Tibial artery (tissue), 4 donors: Measurements from ENCODE around the gene CLIC1.

Source experiments
- DNase-seq, 2 donors: peaks; one replicate each; pipeline ENCODE4 v3.0.0-alpha.2; 2019
- H3K27ac ChIP-seq, 2 donors: fragments of 200-600 bp; sonication (generic) in 1 of 2; 1 replicate in 1 of 2; 2 replicates in 1 of 2; pipeline ENCODE4 v1.5.1; 2018 to 2019; ENCODE audit warnings: mild to moderate bottlenecking in 1 of 2
- H3K27me3 ChIP-seq, 2 donors: fragments of 200-600 bp; sonication (generic) in 1 of 2; one replicate each; pipeline versions ENCODE4 v1.5.1 to v1.6.0; 2016 to 2019
- H3K36me3 ChIP-seq, 3 donors: fragments of 200-600 bp; sonication (generic) in 2 of 3; one replicate each; pipeline ENCODE4 v1.5.1; 2016 to 2019; ENCODE audit warnings: mild to moderate bottlenecking in 2 of 3
- H3K4me1 ChIP-seq, 4 donors: fragments of 200-600 bp; sonication (generic) in 2 of 4; 1 replicate in 3 of 4; 2 replicates in 1 of 4; pipeline ENCODE4 v1.5.1; 2016 to 2019
- H3K4me3 ChIP-seq, 2 donors: fragments of 200-600 bp; sonication (generic) in 1 of 2; 1 replicate in 1 of 2; 2 replicates in 1 of 2; pipeline ENCODE4 v1.5.1; 2018 to 2019; ENCODE audit warnings: mild to moderate bottlenecking in 2 of 2
- H3K9me3 ChIP-seq, 3 donors: fragments of 200-600 bp; sonication (generic) in 1 of 3; one replicate each; pipeline ENCODE4 v1.5.1; 2016 to 2019
- intact Hi-C: fragments of 100-400 bp; cut with DNase I; formaldehyde crosslinking; loops from one replicate; pipeline ENCODE4 v1.15.0; 2023; ENCODE audit warnings: low total_unique reads
- TF ChIP-seq, protein P1 (sequence below), 2 experiments: fragments of 200-600 bp in 1 of 2; fragments of 450-650 bp in 1 of 2; IDR thresholded peaks; one replicate each; pipeline ENCODE4 v1.5.1; 2017 to 2019; ENCODE audit warnings: antibody characterized with exemption in 2 of 2, mild to moderate bottlenecking in 1 of 2, moderate library complexity in 1 of 2

CLIC1 gene

GRCh38 chr6:31730631-31731086, 5.7 kb downstream of the CLIC1 start:
- no peak for DNase-seq
- H3K4me1 ChIP-seq: peaks cover 0 to 48% (median 36%) of the 10 kb centered on the region in 4 donors
- peak overlapping the region; percentile 69 to 78 for H3K4me3 ChIP-seq
- H3K36me3 ChIP-seq: peaks cover 58 to 66% (median 58%) of the 10 kb centered on the region in 3 donors
- peak overlapping the region; percentile 88 to 94 for H3K27ac ChIP-seq
- H3K27me3 ChIP-seq: no peaks in the 10 kb centered on the region
- H3K9me3 ChIP-seq: no peaks in the 10 kb centered on the region
- intact Hi-C loops: no loop called here
- TF ChIP-seq, protein P1, sequence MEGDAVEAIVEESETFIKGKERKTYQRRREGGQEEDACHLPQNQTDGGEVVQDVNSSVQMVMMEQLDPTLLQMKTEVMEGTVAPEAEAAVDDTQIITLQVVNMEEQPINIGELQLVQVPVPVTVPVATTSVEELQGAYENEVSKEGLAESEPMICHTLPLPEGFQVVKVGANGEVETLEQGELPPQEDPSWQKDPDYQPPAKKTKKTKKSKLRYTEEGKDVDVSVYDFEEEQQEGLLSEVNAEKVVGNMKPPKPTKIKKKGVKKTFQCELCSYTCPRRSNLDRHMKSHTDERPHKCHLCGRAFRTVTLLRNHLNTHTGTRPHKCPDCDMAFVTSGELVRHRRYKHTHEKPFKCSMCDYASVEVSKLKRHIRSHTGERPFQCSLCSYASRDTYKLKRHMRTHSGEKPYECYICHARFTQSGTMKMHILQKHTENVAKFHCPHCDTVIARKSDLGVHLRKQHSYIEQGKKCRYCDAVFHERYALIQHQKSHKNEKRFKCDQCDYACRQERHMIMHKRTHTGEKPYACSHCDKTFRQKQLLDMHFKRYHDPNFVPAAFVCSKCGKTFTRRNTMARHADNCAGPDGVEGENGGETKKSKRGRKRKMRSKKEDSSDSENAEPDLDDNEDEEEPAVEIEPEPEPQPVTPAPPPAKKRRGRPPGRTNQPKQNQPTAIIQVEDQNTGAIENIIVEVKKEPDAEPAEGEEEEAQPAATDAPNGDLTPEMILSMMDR (IDR thresholded peaks at IDR 0.05): no peak

DNA sequence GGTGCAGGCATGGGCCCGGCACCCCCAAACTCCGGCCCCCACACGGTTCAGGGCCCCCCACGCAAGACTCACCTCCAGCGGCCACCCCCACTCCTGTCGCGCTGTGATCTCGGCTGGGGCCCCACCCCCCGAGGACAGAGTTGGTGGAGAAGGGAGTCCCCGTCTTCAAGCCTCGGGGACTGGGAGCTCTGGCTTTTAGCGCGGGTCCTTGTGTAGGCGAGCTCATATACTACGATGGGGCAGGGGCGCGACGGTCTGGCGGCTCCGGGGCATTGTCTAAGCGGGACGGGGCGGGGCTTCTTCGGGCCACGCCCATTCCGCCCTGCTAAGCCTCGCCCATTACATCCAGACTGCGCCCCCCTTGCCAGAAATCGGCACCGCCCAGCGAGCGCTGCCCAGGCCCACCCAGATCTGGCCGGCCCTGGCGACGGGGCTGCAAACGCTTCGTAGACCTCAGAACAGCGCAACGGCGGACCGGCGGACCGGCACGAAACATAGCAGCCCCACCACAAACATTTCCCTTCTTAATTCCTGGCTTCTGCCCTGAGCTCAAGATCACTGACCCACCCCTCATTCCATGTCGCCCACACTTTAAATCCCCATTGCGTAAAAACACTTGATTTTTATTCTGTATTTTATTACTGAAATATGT, 6.2 kb downstream of the CLIC1 start:
- DNase-seq: peak; percentile 92 to 95
- Histone ChIP-seq H3K27ac (peak overlapping the region; percentile 88 to 94), H3K9me3 (no peaks in the 10 kb centered on the region), H3K4me1 (peaks cover 0 to 48% (median 36%) of the 10 kb centered on the region in 4 donors), H3K27me3 (no peaks in the 10 kb centered on the region), H3K36me3 (peaks cover 58 to 69% (median 63%) of the 10 kb centered on the region in 3 donors), H3K4me3 (peak overlapping the region; percentile 69 to 78)
- TF ChIP-seq, protein P1 (IDR thresholded peaks at IDR 0.05): peak in 1 of 2 experiments; percentile 13
- intact Hi-C loops: loop anchor here (10.0 kb wide), 1 partner anchor 105 kb away; no protein-coding TSS in a partner anchor

- intact Hi-C loops: loop anchor here (10.0 kb wide), 1 partner anchor 105 kb away; no protein-coding TSS in a partner anchor
- H3K27ac ChIP-seq: peak overlapping the region; percentile 88 to 94
- H3K4me3 ChIP-seq: peak overlapping the region; percentile 69 to 78
- H3K9me3 ChIP-seq: no peaks in the 10 kb centered on the region
- TF ChIP-seq, protein P1 (IDR thresholded peaks at IDR 0.05): no peak
- no peaks in the 10 kb centered on the region for H3K27me3 ChIP-seq
- peaks cover 0 to 45% (median 34%) of the 10 kb centered on the region in 4 donors for H3K4me1 ChIP-seq
- peak; percentile 95 to 98 for DNase-seq
- peaks cover 58 to 69% (median 67%) of the 10 kb centered on the region in 3 donors for H3K36me3 ChIP-seq
Measured at GRCh38 chr6:31729515-31729978, 6.8 kb downstream of the CLIC1 start.

DNA sequence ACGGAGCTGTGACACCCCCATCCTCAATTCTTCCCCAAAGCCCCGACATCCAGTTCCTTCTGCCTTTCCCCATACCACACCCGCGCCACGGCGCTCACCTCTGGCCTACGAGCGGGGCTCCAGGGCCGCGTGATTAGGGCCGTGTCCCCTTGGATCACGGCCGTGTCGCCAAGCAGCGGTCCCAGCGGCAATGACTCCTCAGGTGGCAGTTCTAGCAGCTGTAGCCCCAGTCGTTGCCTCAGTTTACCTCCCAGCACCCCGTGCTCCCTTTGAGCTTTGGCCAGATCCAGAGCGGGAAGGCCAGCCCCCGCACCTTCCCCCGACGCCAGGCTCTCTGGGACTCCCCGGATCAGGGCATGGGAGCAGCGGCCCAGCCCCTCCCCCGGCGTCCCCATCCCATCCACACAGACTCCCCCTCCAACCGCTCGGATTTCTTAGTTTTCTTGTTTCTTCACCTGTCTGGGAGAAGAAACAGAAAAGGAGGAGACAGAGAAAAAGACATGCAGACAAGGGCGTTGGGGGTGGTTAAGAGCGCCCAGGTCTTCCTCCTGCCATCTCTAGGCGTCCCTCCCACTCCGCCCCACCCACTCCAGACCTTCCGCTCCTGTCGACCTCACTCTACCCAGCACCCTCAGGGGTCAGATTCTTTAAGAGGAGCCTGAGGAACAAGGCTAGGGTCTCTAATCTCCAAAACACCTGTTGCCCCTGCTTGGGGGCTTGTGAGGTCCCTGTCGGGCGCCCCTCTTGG, 7.4 kb downstream of the CLIC1 start, which contains the start of gene DDAH2:
DDAH2 (minus strand) TSS at position 533 of the 748 bp plus-strand sequence; CDS start at position 395, 138 bp downstream.
- H3K4me1 ChIP-seq: peaks cover 0 to 39% (median 28%) of the 10 kb centered on the region in 4 donors
- peak within 1 kb of the TSS; percentile 69 to 78 for H3K4me3 ChIP-seq
- intact Hi-C loops: loop anchor here (10.0 kb wide), 1 partner anchor 106 kb away; no protein-coding TSS in a partner anchor
- H3K36me3 ChIP-seq: peaks cover 54 to 70% (median 65%) of the 10 kb centered on the region in 3 donors
- peak within 1 kb of the TSS; percentile 88 to 94 for H3K27ac ChIP-seq
- H3K27me3 ChIP-seq: no peaks in the 10 kb centered on the region
- H3K9me3 ChIP-seq: no peaks in the 10 kb centered on the region
- peak in 1 of 2 donors; percentile 74 for DNase-seq
- TF ChIP-seq, protein P1 (IDR thresholded peaks at IDR 0.05): peak; percentile 44 to 54
